HCT116 (cell line): ENCODE measurements around the gene LGALS12. TPM values are rescaled to one million over a fixed set of nuclear protein-coding genes. Genes with fewer than 3 reads are reported as not detected.

Experiments
- ATAC-seq: fragments of 200-7000 bp; cut with Tn5 transposase; 2 replicates; pipeline ENCODE4 v1.9.1; 2020; ENCODE audit warnings: mild to moderate bottlenecking, moderate library complexity
- BruUV-seq: library from RNA; stranded (reverse); fragments of 400-500 nt; replicated peaks from 2 replicates; lab custom pipeline; 2021; lab: Mats Ljungman, UMichigan
- CTCF ChIA-PET: fragments of 300-600 bp; sonication (Branson Sonifier 250); formaldehyde crosslinking; loops from one replicate; lab custom pipeline; 2021; ENCODE audit warnings: antibody characterized with exemption; lab: Charles Lee
- POLR2A ChIA-PET: fragments of 300-600, 350-600 bp; sonication (Branson Sonifier 250); formaldehyde crosslinking; loops from one replicate; lab custom pipeline; 2021; ENCODE audit warnings: antibody characterized with exemption; lab: Charles Lee
- RAD21 ChIA-PET, 2 experiments: fragments of 300-600 bp; sonication (Branson Sonifier 250); formaldehyde crosslinking; loops; one replicate each; lab custom pipeline; 2023; ENCODE audit warnings: low total read pairs in 2 of 2; ENCODE audit not compliant: uncharacterized antibody in 2 of 2, unreplicated experiment in 2 of 2, low non-redundant PET in 1 of 2; lab: Charles Lee
- DNase-seq: peaks from one replicate; pipeline ENCODE4 v3.0.0-alpha.2; 2010; ENCODE audit warnings: low read depth, low spot score
- H2AFZ ChIP-seq: fragments of 200-600 bp; shearing (Covaris generic), sonication (generic); 2 replicates; pipeline ENCODE4 v1.6.1; 2017; ENCODE audit warnings: low read depth, mixed run types, mixed read lengths, antibody characterized with exemption, low read length; ENCODE audit not compliant: poor library complexity, severe bottlenecking
- H3K27ac ChIP-seq: 2 replicates; pipeline ENCODE4 v1.5.1; 2012; ENCODE audit warnings: low read depth, low read length
- H3K27me3 ChIP-seq: fragments of 200-600 bp; sonication (generic); 2 replicates; pipeline ENCODE4 v1.6.1; 2016; ENCODE audit warnings: mixed run types, low read length, mixed read lengths; ENCODE audit not compliant: insufficient read depth
- H3K36me3 ChIP-seq, 2 experiments: fragments of 200-500 bp in 1 of 2; fragments of 200-600 bp in 1 of 2; sonication (Bioruptor generic) in 1 of 2; sonication (generic) in 1 of 2; 2 replicates each; pipeline versions ENCODE4 v1.5.1 to v1.6.1; 2014 to 2016; ENCODE audit warnings: low read length in 2 of 2, inconsistent platforms in 1 of 2, mixed read lengths in 1 of 2, mixed run types in 1 of 2; ENCODE audit not compliant: insufficient read depth in 2 of 2, control insufficient read depth in 1 of 2
- H3K4me1 ChIP-seq, 2 experiments: fragments of 200-600 bp in 1 of 2; sonication (generic) in 1 of 2; 2 replicates each; pipeline versions ENCODE4 v1.5.1 to v1.6.1; 2012 to 2017; ENCODE audit warnings: low read length in 2 of 2, inconsistent platforms in 1 of 2, mild to moderate bottlenecking in 1 of 2, mixed read lengths in 1 of 2, mixed run types in 1 of 2, moderate library complexity in 1 of 2; ENCODE audit not compliant: insufficient read depth in 2 of 2, control insufficient read depth in 1 of 2
- H3K4me2 ChIP-seq: fragments of 200-600 bp; sonication (generic); 2 replicates; pipeline ENCODE4 v1.6.1; 2017; ENCODE audit warnings: mixed run types, low read length, mixed read lengths
- H3K4me3 ChIP-seq, 2 experiments: fragments of 200-600 bp in 1 of 2; sonication (generic) in 1 of 2; replicated peaks in 1 of 2; 2 replicates each; pipeline ENCODE4 v1.5.1; 2011 to 2016; ENCODE audit warnings: low read length in 2 of 2, control low read depth in 1 of 2, low read depth in 1 of 2, mild to moderate bottlenecking in 1 of 2, mixed read lengths in 1 of 2, mixed run types in 1 of 2
- H3K79me2 ChIP-seq: fragments of 200-600 bp; sonication (generic); 2 replicates; pipeline ENCODE4 v1.6.1; 2017; ENCODE audit warnings: mild to moderate bottlenecking, mixed run types, low read length, moderate library complexity, mixed read lengths; ENCODE audit not compliant: insufficient read depth
- H3K9ac ChIP-seq: fragments of 200-600 bp; sonication (generic); 2 replicates; pipeline ENCODE4 v1.6.1; 2016; ENCODE audit warnings: low read length, mixed read lengths
- H3K9me2 ChIP-seq: fragments of 200-600 bp; sonication (generic), shearing (Covaris generic); 2 replicates; pipeline ENCODE4 v1.6.1; 2017; ENCODE audit warnings: mixed run types, mild to moderate bottlenecking, moderate library complexity; ENCODE audit not compliant: insufficient read depth
- H3K9me3 ChIP-seq, 2 experiments: fragments of 200-500 bp in 1 of 2; fragments of 200-600 bp in 1 of 2; sonication (Bioruptor generic) in 1 of 2; sonication (generic) in 1 of 2; 2 replicates each; pipeline ENCODE4 v1.6.1; 2014 to 2017; ENCODE audit warnings: low read length in 2 of 2, mixed read lengths in 2 of 2, inconsistent platforms in 1 of 2, low read depth in 1 of 2, mild to moderate bottlenecking in 1 of 2, mixed run types in 1 of 2, moderate library complexity in 1 of 2; ENCODE audit not compliant: control insufficient read depth in 1 of 2, insufficient read depth in 1 of 2
- H4K20me1 ChIP-seq: fragments of 200-600 bp; sonication (generic), shearing (Covaris generic); 2 replicates; pipeline ENCODE4 v1.6.1; 2017; ENCODE audit warnings: mixed run types, mild to moderate bottlenecking, moderate library complexity; ENCODE audit not compliant: insufficient read depth
- CBX3 ChIP-seq: IDR thresholded peaks from 2 replicates; pipeline ENCODE4 v1.6.1; 2012; ENCODE audit warnings: low read depth
- EGR1 ChIP-seq: IDR thresholded peaks from 2 replicates; pipeline ENCODE4 v1.6.1; 2012; ENCODE audit warnings: low read depth
- JUND ChIP-seq: IDR thresholded peaks from 2 replicates; pipeline ENCODE4 v1.6.1; 2012
- MAX ChIP-seq: IDR thresholded peaks from 2 replicates; pipeline ENCODE4 v1.6.1; 2012
- POLR2A ChIP-seq: IDR thresholded peaks from 2 replicates; pipeline ENCODE4 v1.7.0; 2011; ENCODE audit warnings: borderline replicate concordance; ENCODE audit not compliant: insufficient read depth, insufficient read length; ENCODE audit errors: extremely low read depth
- POLR2AphosphoS5 ChIP-seq: IDR thresholded peaks from 2 replicates; pipeline ENCODE4 v1.6.1; 2011; ENCODE audit warnings: mild to moderate bottlenecking, low read depth, low read length, moderate library complexity
- RAD21 ChIP-seq: IDR thresholded peaks from 2 replicates; pipeline ENCODE4 v1.6.1; 2012; ENCODE audit warnings: low read depth, mild to moderate bottlenecking
- SIN3A ChIP-seq: IDR thresholded peaks from 2 replicates; pipeline ENCODE4 v1.6.1; 2012; ENCODE audit warnings: low read depth
- SP1 ChIP-seq: IDR thresholded peaks from 2 replicates; pipeline ENCODE4 v1.6.1; 2012; ENCODE audit warnings: low read depth
- intact Hi-C: fragments of 100-400 bp; cut with micrococcal nuclease; formaldehyde crosslinking; loops from 2 replicates; pipeline ENCODE4 v1.10.0; 2022
- total RNA-seq: library from RNA; stranded (reverse); gene quantifications from one replicate; pipeline ENCODE4 v1.2.1, GENCODE V29; 2021; ENCODE audit not compliant: unreplicated experiment

Gene LGALS12
- total RNA-seq, 1 experiment from 2014 or later: not detected

GRCh38 chr11:63557570-63557969, 51.7 kb downstream of the LGALS12 start:
- no peak for TF ChIP-seq MAX
- no peaks in the 10 kb centered on the region for H4K20me1 ChIP-seq
- RAD21 ChIA-PET: no interaction called here
- no peaks in the 10 kb centered on the region for H3K79me2 ChIP-seq
- no peaks in the 10 kb centered on the region for H3K27me3 ChIP-seq
- no peak for DNase-seq
- intact Hi-C loops: no loop called here
- no peaks in the 10 kb centered on the region for H3K9me3 ChIP-seq
- no TSS peak for BruUV-seq
- CTCF ChIA-PET: no interaction called here
- no peaks in the 10 kb centered on the region for H3K36me3 ChIP-seq
- H3K9me2 ChIP-seq: no peaks in the 10 kb centered on the region
- no peak overlapping the region for H2AFZ ChIP-seq
- no peak overlapping the region for H3K4me2 ChIP-seq
- no peak overlapping the region for H3K9ac ChIP-seq
- POLR2A ChIA-PET: no interaction called here
- ATAC-seq: no peak
- no peak overlapping the region for H3K4me3 ChIP-seq
- no peaks in the 10 kb centered on the region for H3K4me1 ChIP-seq
- no peak overlapping the region for H3K27ac ChIP-seq

GRCh38 chr11:63558459-63559157, 52.7 kb downstream of the LGALS12 start:
- intact Hi-C loops: no loop called here
- no peak overlapping the region for H3K4me2 ChIP-seq
- no peaks in the 10 kb centered on the region for H3K27me3 ChIP-seq
- H3K9ac ChIP-seq: no peak overlapping the region
- ChIA-PET CTCF (no interaction called here), POLR2A (no interaction called here), RAD21 (no interaction called here)
- DNase-seq (no peak), ATAC-seq (no peak)
- TF ChIP-seq RAD21 (no peak), EGR1 (no peak), JUND (no peak), POLR2A (no peak), SP1 (no peak), POLR2AphosphoS5 (no peak), CBX3 (no peak), SIN3A (no peak)
- no TSS peak for BruUV-seq
- no peaks in the 10 kb centered on the region for H3K9me2 ChIP-seq
- H4K20me1 ChIP-seq: no peaks in the 10 kb centered on the region
- no peaks in the 10 kb centered on the region for H3K36me3 ChIP-seq
- H3K4me3 ChIP-seq: no peak overlapping the region
- H3K27ac ChIP-seq: no peak overlapping the region
- H3K9me3 ChIP-seq: no peaks in the 10 kb centered on the region
- no peaks in the 10 kb centered on the region for H3K4me1 ChIP-seq
- H2AFZ ChIP-seq: no peak overlapping the region
- H3K79me2 ChIP-seq: no peaks in the 10 kb centered on the region
